Gastrocnemius medialis (tissue), 4 donors: Measurements from ENCODE around the gene DDX23. TPM values are rescaled to one million over a fixed set of nuclear protein-coding genes. Genes with fewer than 3 reads are reported as not detected.
"Not testable (repeated sequence)": the region's sequence is repeated elsewhere in the genome, so short reads cannot be mapped to it uniquely, and the experiment has no call there.

Experiments
- ATAC-seq, 2 donors: fragments of 150-250 bp; one replicate each; pipeline ENCODE4 v1.9.1; 2016
- DNase-seq, 2 donors: peaks; one replicate each; pipeline ENCODE4 v3.0.0-alpha.2; 2019
- H3K27ac ChIP-seq, 4 donors: fragments of 200-600 bp; sonication (generic); 1 replicate in 1 of 4; 2 replicates in 3 of 4; pipeline ENCODE4 v1.5.1; 2016 to 2018; ENCODE audit warnings: mild to moderate bottlenecking in 2 of 4, moderate library complexity in 1 of 4
- H3K27me3 ChIP-seq, 3 donors: fragments of 200-600 bp; sonication (generic) in 2 of 3; 1 replicate in 1 of 3; 2 replicates in 2 of 3; pipeline versions ENCODE4 v1.5.1 to v1.6.0; 2016 to 2019; ENCODE audit warnings: mild to moderate bottlenecking in 1 of 3, moderate library complexity in 1 of 3
- H3K36me3 ChIP-seq, 2 donors: fragments of 200-600 bp; sonication (generic) in 1 of 2; one replicate each; pipeline ENCODE4 v1.5.1; 2017 to 2018
- H3K4me1 ChIP-seq, 2 donors: fragments of 200-600 bp; sonication (generic) in 1 of 2; one replicate each; pipeline ENCODE4 v1.5.1; 2016 to 2017; ENCODE audit warnings: mild to moderate bottlenecking in 2 of 2
- H3K4me3 ChIP-seq, 4 donors: fragments of 200-600 bp; sonication (generic) in 3 of 4; 1 replicate in 1 of 4; 2 replicates in 3 of 4; pipeline ENCODE4 v1.5.1; 2016 to 2019; ENCODE audit warnings: mild to moderate bottlenecking in 2 of 4
- H3K9me3 ChIP-seq, 3 donors: fragments of 200-600 bp; sonication (generic) in 2 of 3; 1 replicate in 1 of 3; 2 replicates in 2 of 3; pipeline ENCODE4 v1.5.1; 2016 to 2019
- CTCF ChIP-seq, 5 experiments: fragments of 450-650 bp in 3 of 5; fragments of 200-600 bp in 2 of 5; sonication (generic) in 2 of 5; IDR thresholded peaks in 4 of 5; conservative IDR thresholded peaks in 1 of 5; 1 replicate in 4 of 5; 2 replicates in 1 of 5; pipeline ENCODE4 v1.5.1; 2016 to 2019; ENCODE audit warnings: antibody characterized with exemption in 5 of 5, mild to moderate bottlenecking in 3 of 5, moderate library complexity in 3 of 5
- POLR2A ChIP-seq, 2 donors: fragments of 450-650 bp; IDR thresholded peaks; one replicate each; pipeline ENCODE4 v1.6.1; 2017; ENCODE audit warnings: antibody characterized with exemption in 2 of 2, mild to moderate bottlenecking in 2 of 2, moderate library complexity in 2 of 2
- in situ Hi-C, 4 donors: fragments of 200-750 bp; cut with MboI; loops; one replicate each; pipeline versions ENCODE4 v1.15.0 to v1.8.0; 2017; ENCODE audit warnings: low sequenced_read_pairs in 4 of 4
- intact Hi-C: fragments of 100-400 bp; cut with DNase I; formaldehyde crosslinking; loops from one replicate; pipeline ENCODE4 v1.15.1; 2023; ENCODE audit warnings: low total_unique reads
- total RNA-seq, 4 donors: library from RNA; depleted of rRNA; stranded (reverse); fragments of >200 nt; gene quantifications; one replicate each; pipeline versions ENCODE4 v1.1.0 to v1.2.3, GENCODE V29; 2016

Gene DDX23
- total RNA-seq, 4 donors from 2014 or later = 55.8 to 80.6 (median 75.7) TPM

GRCh38 chr12:48875944-48876515 lies 24.1 kb upstream of the DDX23 start:
- no peak for ATAC-seq
- no peak for DNase-seq
- in situ Hi-C loops = no loop called here

GRCh38 chr12:48873534-48873933 lies 21.6 kb upstream of the DDX23 start:
- H3K4me1 ChIP-seq, DNase-seq, ATAC-seq, H3K27me3 ChIP-seq, H3K36me3 ChIP-seq, H3K9me3 ChIP-seq, H3K4me3 ChIP-seq, intact Hi-C loops, H3K27ac ChIP-seq: not testable (repeated sequence)
- in situ Hi-C loops = loop anchor here in 1 of 4 donors (25.0 kb wide), 1 partner anchor 114 kb away; the partner anchor contains the start of genes DDN and WNT1

More at GRCh38 chr12:48875944-48876515, 24.1 kb upstream of the DDX23 start:
- H3K4me1 ChIP-seq = no peaks in the 10 kb centered on the region
- TF ChIP-seq CTCF (IDR thresholded peaks at IDR 0.05 in 4 of 5, conservative IDR thresholded peaks at IDR 0.05 in 1 of 5) (no peak), POLR2A (IDR thresholded peaks at IDR 0.05) (no peak)
- no peaks in the 10 kb centered on the region for H3K9me3 ChIP-seq
- intact Hi-C loops = no loop called here
- H3K36me3 ChIP-seq = no peaks in the 10 kb centered on the region
- H3K4me3 ChIP-seq = no peak overlapping the region
- H3K27me3 ChIP-seq = peaks cover 0 to 7% (median 0%) of the 10 kb centered on the region in 3 donors
- H3K27ac ChIP-seq = no peak overlapping the region

- Histone ChIP-seq H3K27me3 (peaks cover 0 to 2% (median 0%) of the 10 kb centered on the region in 3 donors), H3K4me1 (no peaks in the 10 kb centered on the region), H3K9me3 (no peaks in the 10 kb centered on the region), H3K4me3 (no peak overlapping the region), H3K27ac (no peak overlapping the region), H3K36me3 (no peaks in the 10 kb centered on the region)
- TF ChIP-seq POLR2A (IDR thresholded peaks at IDR 0.05) (no peak), CTCF (IDR thresholded peaks at IDR 0.05 in 4 of 5, conservative IDR thresholded peaks at IDR 0.05 in 1 of 5) (no peak)
- no peak for ATAC-seq
- in situ Hi-C loops = loop anchor here in 1 of 4 donors (25.0 kb wide), 1 partner anchor 114 kb away; the partner anchor contains the start of genes DDN and WNT1
- DNase-seq = no peak
- intact Hi-C loops = no loop called here
Observed at GRCh38 chr12:48873096-48873495, 21.1 kb upstream of the DDX23 start.

- H3K27ac ChIP-seq = no peak overlapping the region
- in situ Hi-C loops = loop anchor here in 1 of 4 donors (25.0 kb wide), 1 partner anchor 118 kb away; the partner anchor contains the start of genes DDN and WNT1
- TF ChIP-seq CTCF (IDR thresholded peaks at IDR 0.05 in 4 of 5, conservative IDR thresholded peaks at IDR 0.05 in 1 of 5) (no peak), POLR2A (IDR thresholded peaks at IDR 0.05) (no peak)
- H3K36me3 ChIP-seq = no peaks in the 10 kb centered on the region
- ATAC-seq (no peak), DNase-seq (no peak)
- no peak overlapping the region for H3K4me3 ChIP-seq
- peaks cover 0 to 7% (median 4%) of the 10 kb centered on the region in 3 donors for H3K27me3 ChIP-seq
- no peaks in the 10 kb centered on the region for H3K9me3 ChIP-seq
- intact Hi-C loops = loop anchor here (5.0 kb wide), 1 partner anchor 517 kb away; the partner anchor contains the start of gene ZNF641
- peaks cover 5% of the 10 kb centered on the region in 2 donors for H3K4me1 ChIP-seq
Observed at GRCh38 chr12:48869191-48869590, 17.2 kb upstream of the DDX23 start.

GRCh38 chr12:48868451-48868850 lies 16.5 kb upstream of the DDX23 start:
- in situ Hi-C loops = loop anchor here in 1 of 4 donors (25.0 kb wide), 1 partner anchor 119 kb away; the partner anchor contains the start of genes DDN and WNT1
- peaks cover 5% of the 10 kb centered on the region in 2 donors for H3K4me1 ChIP-seq
- intact Hi-C loops = loop anchor here (5.0 kb wide), 1 partner anchor 516 kb away; the partner anchor contains the start of gene ZNF641
- TF ChIP-seq POLR2A (IDR thresholded peaks at IDR 0.05) (no peak), CTCF (IDR thresholded peaks at IDR 0.05 in 4 of 5, conservative IDR thresholded peaks at IDR 0.05 in 1 of 5) (no peak)
- H3K9me3 ChIP-seq = no peaks in the 10 kb centered on the region
- H3K27ac ChIP-seq = no peak overlapping the region
- DNase-seq (no peak), ATAC-seq (no peak)
- no peaks in the 10 kb centered on the region for H3K36me3 ChIP-seq
- H3K4me3 ChIP-seq = no peak overlapping the region
- H3K27me3 ChIP-seq = peaks cover 0 to 7% (median 4%) of the 10 kb centered on the region in 3 donors
